Left kidney (tissue), 2 donors: Measurements from ENCODE around the gene MXD3. TPM values are rescaled to one million over a fixed set of nuclear protein-coding genes. Genes with fewer than 3 reads are reported as not detected.
"Not testable (repeated sequence)": the region's sequence is repeated elsewhere in the genome, so short reads cannot be mapped to it uniquely, and the experiment has no call there.

Source experiments
- DNase-seq: peaks from one replicate; pipeline ENCODE4 v3.0.0-alpha.2; 2013
- polyA plus RNA-seq: library from polyadenylated mRNA; unstranded; fragments of 120-200 nt; gene quantifications from one replicate; pipeline ENCODE4 v1.2.1, GENCODE V29; 2013; ENCODE audit not compliant: insufficient read length

Gene MXD3
- polyA plus RNA-seq, 1 donor, result 16.7 TPM

GRCh38 chr5:177269232-177269895 lies 42.3 kb downstream of the MXD3 start:
- DNase-seq, result no peak

GRCh38 chr5:177265395-177265794 lies 46.3 kb downstream of the MXD3 start:
- no peak for DNase-seq

- DNase-seq, result no peak
These were observed 47.5 kb downstream of the MXD3 start for GRCh38 chr5:177264178-177264577.

GRCh38 chr5:177261510-177261909 lies 50.2 kb downstream of the MXD3 start:
- DNase-seq, result no peak

GRCh38 chr5:177260961-177261360 lies 50.7 kb downstream of the MXD3 start:
- no peak for DNase-seq

GRCh38 chr5:177258711-177259110 lies 53.0 kb downstream of the MXD3 start:
- DNase-seq, result not testable (repeated sequence)

Other genes starting within 250 kb of the MXD3 start
- gene FGFR4, start 225.0 kb downstream of the MXD3 start, polyA plus RNA-seq, result 66.8 TPM
- gene NSD1, start 178.1 kb downstream of the MXD3 start, polyA plus RNA-seq, result 68.7 TPM
- gene RAB24, start 8.2 kb downstream of the MXD3 start, polyA plus RNA-seq, result 23.7 TPM
- 85.3 TPM for gene PRELID1, start 8.1 kb downstream of the MXD3 start, polyA plus RNA-seq
- 118 TPM for gene LMAN2, start 39.8 kb upstream of the MXD3 start, polyA plus RNA-seq
- 11.1 TPM for gene RGS14, start 46.0 kb upstream of the MXD3 start, polyA plus RNA-seq
- gene SLC34A1, start 72.5 kb upstream of the MXD3 start, polyA plus RNA-seq, result 200 TPM
- 2.0 TPM for gene PFN3, start 88.8 kb upstream of the MXD3 start, polyA plus RNA-seq
- 14.6 TPM for gene F12, start 97.7 kb upstream of the MXD3 start, polyA plus RNA-seq
- 24.2 TPM for gene GRK6, start 114.8 kb upstream of the MXD3 start, polyA plus RNA-seq
- gene PRR7, start 134.9 kb upstream of the MXD3 start, polyA plus RNA-seq, result 1.0 TPM
- 175 TPM for gene DBN1, start 161.7 kb upstream of the MXD3 start, polyA plus RNA-seq
- 107 TPM for gene PDLIM7, start 185.7 kb upstream of the MXD3 start, polyA plus RNA-seq
- 5.3 TPM for gene DOK3, start 197.9 kb upstream of the MXD3 start, polyA plus RNA-seq
- gene DDX41, start 205.1 kb upstream of the MXD3 start, polyA plus RNA-seq, result 94.7 TPM
- 93.8 TPM for gene FAM193B, start 242.7 kb upstream of the MXD3 start, polyA plus RNA-seq